NCI-H748 (cell line): ENCODE results near the gene RARG.
A peak's percentile ranks its signal among the peaks of the same experiment; 100 is the strongest.

Experiments
- DNase-seq: peaks from one replicate; lab custom pipeline; 2025; ENCODE audit not compliant: unreplicated experiment; lab: John Stamatoyannopoulos, UW

RARG gene

GRCh38 chr12:53245286-53245685 is 13.3 kb upstream of the RARG start:
- no peak for DNase-seq

- DNase-seq = no peak
Observed at GRCh38 chr12:53244337-53244736, 12.3 kb upstream of the RARG start.

GRCh38 chr12:53241623-53242412 is 9.8 kb upstream of the RARG start:
- no peak for DNase-seq

GRCh38 chr12:53239643-53240258 is 7.7 kb upstream of the RARG start:
- DNase-seq = no peak

- no peak for DNase-seq
Observed at GRCh38 chr12:53236443-53237111, 4.6 kb upstream of the RARG start.

- no peak for DNase-seq
Observed at GRCh38 chr12:53235742-53236442, 3.9 kb upstream of the RARG start.

GRCh38 chr12:53235164-53235563 is 3.2 kb upstream of the RARG start:
- no peak for DNase-seq

- peak; percentile 57 for DNase-seq
Observed at GRCh38 chr12:53234271-53234914, 2.4 kb upstream of the RARG start.

GRCh38 chr12:53233671-53234121 is 1.7 kb upstream of the RARG start:
- DNase-seq = no peak

GRCh38 chr12:53232646-53233461 is 845 bp upstream of the RARG start:
- peak; percentile 27 for DNase-seq

GRCh38 chr12:53231671-53231920 is 413 bp downstream of the RARG start:
- no peak for DNase-seq

- DNase-seq = peak; percentile 13
Observed at GRCh38 chr12:53230108-53230845, 1.7 kb downstream of the RARG start.

GRCh38 chr12:53229454-53229853 is 2.6 kb downstream of the RARG start:
- DNase-seq = no peak

- no peak for DNase-seq
Observed at GRCh38 chr12:53227836-53228235, 4.2 kb downstream of the RARG start.

- no peak for DNase-seq
Observed at GRCh38 chr12:53227341-53227740, 4.7 kb downstream of the RARG start.

- DNase-seq = no peak
Observed at GRCh38 chr12:53226815-53227214, 5.2 kb downstream of the RARG start.

GRCh38 chr12:53225635-53226424 is 6.2 kb downstream of the RARG start:
- DNase-seq = no peak

- no peak for DNase-seq
Observed at GRCh38 chr12:53224897-53225634, 6.9 kb downstream of the RARG start.
